ENCODE data around the gene PPM1H.

- no peak for TF ChIP-seq POLR2AphosphoS5 (IDR thresholded peaks at IDR 0.05; ENCODE audit: borderline replicate concordance, low read depth, low read length)
- no peak for TF ChIP-seq EZH2 (IDR thresholded peaks at IDR 0.05)
These were observed 101.3 kb downstream of the PPM1H start for GRCh38 chr12:62833634-62834033.

Data from SK-N-MC (cell line).